ENCODE data around the gene PPP1R13L. TPM values are rescaled to one million over a fixed set of nuclear protein-coding genes. Genes with fewer than 3 reads are reported as not detected.

PPP1R13L gene
- total RNA-seq (2014; rRNA removed; shearing (Covaris generic)) = 2.9 and 5.2 TPM in 2 replicates
- polyA plus RNA-seq (2014; cell fraction: nucleus; rRNA removed) = 2.6 and 5.7 TPM in 2 replicates

GRCh38 chr19:45404557-45405434 lies at the start of gene PPP1R13L:
PPP1R13L (minus strand) TSS chr19:45405069; CDS start chr19:45398318, 6,751 bp downstream.
- no peak for DNase-seq (ENCODE audit: extremely low read depth, low read depth)

- no peak for DNase-seq (ENCODE audit: extremely low read depth, low read depth)
Observed at GRCh38 chr19:45451850-45452387, 47.0 kb upstream of the PPP1R13L start.

GRCh38 chr19:45451131-45451849 lies 46.4 kb upstream of the PPP1R13L start:
- no peak for DNase-seq (ENCODE audit: extremely low read depth, low read depth)

- no peak for DNase-seq (ENCODE audit: extremely low read depth, low read depth)
Observed at GRCh38 chr19:45450012-45450333, 45.1 kb upstream of the PPP1R13L start.

GRCh38 chr19:45448887-45449299 lies 44.0 kb upstream of the PPP1R13L start:
- DNase-seq (ENCODE audit: extremely low read depth, low read depth) = no peak

- DNase-seq (ENCODE audit: extremely low read depth, low read depth) = no peak
Observed at GRCh38 chr19:45448425-45448756, 43.5 kb upstream of the PPP1R13L start.

- DNase-seq (ENCODE audit: extremely low read depth, low read depth) = no peak
Observed at GRCh38 chr19:45446944-45447343, 42.1 kb upstream of the PPP1R13L start.

GRCh38 chr19:45446295-45446694 lies 41.4 kb upstream of the PPP1R13L start:
- no peak for DNase-seq (ENCODE audit: extremely low read depth, low read depth)

GRCh38 chr19:45445139-45445538 lies 40.3 kb upstream of the PPP1R13L start:
- no peak for DNase-seq (ENCODE audit: extremely low read depth, low read depth)

GRCh38 chr19:45444318-45445041 lies 39.6 kb upstream of the PPP1R13L start:
- DNase-seq (ENCODE audit: extremely low read depth, low read depth) = peak; percentile 72

- DNase-seq (ENCODE audit: extremely low read depth, low read depth) = peak; percentile 95
Observed at GRCh38 chr19:45443462-45444317, 38.8 kb upstream of the PPP1R13L start.

GRCh38 chr19:45442778-45443461 lies 38.1 kb upstream of the PPP1R13L start:
- DNase-seq (ENCODE audit: extremely low read depth, low read depth) = peak; percentile 73

- no peak for DNase-seq (ENCODE audit: extremely low read depth, low read depth)
Observed at GRCh38 chr19:45442408-45442777, 37.5 kb upstream of the PPP1R13L start.

- peak; percentile 29 for DNase-seq (ENCODE audit: extremely low read depth, low read depth)
Observed at GRCh38 chr19:45440873-45441654, 36.2 kb upstream of the PPP1R13L start.

GRCh38 chr19:45440259-45440638 lies 35.4 kb upstream of the PPP1R13L start:
- DNase-seq (ENCODE audit: extremely low read depth, low read depth) = no peak

GRCh38 chr19:45439569-45440258 lies 34.8 kb upstream of the PPP1R13L start:
- peak; percentile 57 for DNase-seq (ENCODE audit: extremely low read depth, low read depth)

GRCh38 chr19:45439190-45439568 lies 34.3 kb upstream of the PPP1R13L start:
- no peak for DNase-seq (ENCODE audit: extremely low read depth, low read depth)

GRCh38 chr19:45437328-45437727 lies 32.5 kb upstream of the PPP1R13L start:
- no peak for DNase-seq (ENCODE audit: extremely low read depth, low read depth)
